NT2/D1 (cell line): Measurements from ENCODE around the gene ERBB4.
A peak's percentile ranks its signal among the peaks of the same experiment; 100 is the strongest.

Source experiments
- DNase-seq: peaks from one replicate; pipeline ENCODE4 v3.0.0-alpha.2; 2011; ENCODE audit warnings: low read depth, low spot score
- H3K27me3 ChIP-seq: 2 replicates; pipeline ENCODE4 v1.6.0; 2011; ENCODE audit warnings: mild to moderate bottlenecking; ENCODE audit not compliant: insufficient read length, insufficient read depth
- H3K36me3 ChIP-seq: 2 replicates; pipeline ENCODE4 v1.6.1; 2011; ENCODE audit warnings: mild to moderate bottlenecking, low read length, mixed read lengths; ENCODE audit not compliant: insufficient read depth, insufficient read length
- H3K4me1 ChIP-seq: 2 replicates; pipeline ENCODE4 v1.5.1; 2011; ENCODE audit not compliant: insufficient read depth, insufficient read length
- H3K4me3 ChIP-seq: 2 replicates; pipeline ENCODE4 v1.5.1; 2011; ENCODE audit warnings: low read depth; ENCODE audit not compliant: insufficient read length
- H3K9ac ChIP-seq: 2 replicates; pipeline ENCODE4 v1.6.0; 2011; ENCODE audit warnings: low read depth; ENCODE audit not compliant: insufficient read length
- H3K9me3 ChIP-seq: 2 replicates; pipeline ENCODE4 v1.5.1; 2011; ENCODE audit warnings: mild to moderate bottlenecking, low read length; ENCODE audit not compliant: insufficient read depth
- SUZ12 ChIP-seq: IDR thresholded peaks from 2 replicates; pipeline ENCODE4 v1.6.1; 2011; ENCODE audit not compliant: insufficient read length, insufficient read depth; ENCODE audit errors: extremely low read depth
- YY1 ChIP-seq: IDR thresholded peaks from 2 replicates; pipeline ENCODE4 v1.6.1; 2011; ENCODE audit not compliant: insufficient read length, insufficient read depth
- ZNF274 ChIP-seq: IDR thresholded peaks from 2 replicates; pipeline ENCODE4 v1.6.1; 2011; ENCODE audit warnings: mild to moderate bottlenecking, low read depth, low read length

ERBB4 gene

GRCh38 chr2:211367711-211368110 lies 1170.9 kb downstream of the ERBB4 start:
- no peak for TF ChIP-seq SUZ12
- TF ChIP-seq ZNF274: no peak
- TF ChIP-seq YY1: no peak
- DNase-seq: no peak
- no peaks in the 10 kb centered on the region for H3K9me3 ChIP-seq
- H3K4me3 ChIP-seq: no peak overlapping the region
- no peaks in the 10 kb centered on the region for H3K36me3 ChIP-seq
- H3K4me1 ChIP-seq: no peaks in the 10 kb centered on the region
- H3K9ac ChIP-seq: no peak overlapping the region
- H3K27me3 ChIP-seq: no peaks in the 10 kb centered on the region

- Histone ChIP-seq H3K36me3 (no peaks in the 10 kb centered on the region), H3K9me3 (no peaks in the 10 kb centered on the region), H3K4me1 (no peaks in the 10 kb centered on the region), H3K9ac (no peak overlapping the region), H3K27me3 (no peaks in the 10 kb centered on the region), H3K4me3 (no peak overlapping the region)
- no peak for DNase-seq
- TF ChIP-seq ZNF274 (no peak), SUZ12 (no peak), YY1 (no peak)
These were observed 1171.3 kb downstream of the ERBB4 start for GRCh38 chr2:211367293-211367692.

DNA sequence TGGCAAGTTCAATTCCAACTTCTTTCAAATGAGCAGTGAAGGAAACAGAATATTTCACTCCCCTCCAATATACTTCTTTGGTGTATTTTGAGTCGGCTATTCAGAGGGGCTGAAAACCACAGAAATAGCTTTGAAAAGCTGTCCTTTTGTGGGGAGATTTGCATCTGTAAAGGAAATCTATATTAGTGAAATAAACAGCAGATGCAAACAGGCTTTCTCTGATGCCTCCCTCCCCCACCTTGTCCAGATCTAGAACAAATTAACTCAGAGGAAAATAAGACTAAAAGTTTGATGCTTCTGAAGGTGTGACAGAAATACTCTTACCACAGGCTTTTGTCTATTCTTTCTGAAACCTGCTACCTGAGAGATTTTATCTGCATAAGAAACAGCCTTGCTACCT lies 1173.7 kb downstream of the ERBB4 start:
- H3K9ac ChIP-seq: no peak overlapping the region
- no peak for DNase-seq
- TF ChIP-seq SUZ12: no peak
- TF ChIP-seq ZNF274: no peak
- TF ChIP-seq YY1: no peak
- no peak overlapping the region for H3K4me3 ChIP-seq
- H3K36me3 ChIP-seq: no peaks in the 10 kb centered on the region
- no peaks in the 10 kb centered on the region for H3K4me1 ChIP-seq
- H3K9me3 ChIP-seq: no peaks in the 10 kb centered on the region; the same call in 1 of the 2 replicates
- H3K27me3 ChIP-seq: no peaks in the 10 kb centered on the region

GRCh38 chr2:211361383-211361782 lies 1177.2 kb downstream of the ERBB4 start:
- no peak overlapping the region for H3K4me3 ChIP-seq
- no peaks in the 10 kb centered on the region for H3K36me3 ChIP-seq
- H3K9ac ChIP-seq: no peak overlapping the region
- DNase-seq: no peak
- no peaks in the 10 kb centered on the region; the same call in 1 of the 2 replicates for H3K9me3 ChIP-seq
- no peaks in the 10 kb centered on the region for H3K27me3 ChIP-seq
- TF ChIP-seq SUZ12 (no peak), YY1 (no peak), ZNF274 (no peak)
- peaks cover 3% of the 10 kb centered on the region for H3K4me1 ChIP-seq

DNA sequence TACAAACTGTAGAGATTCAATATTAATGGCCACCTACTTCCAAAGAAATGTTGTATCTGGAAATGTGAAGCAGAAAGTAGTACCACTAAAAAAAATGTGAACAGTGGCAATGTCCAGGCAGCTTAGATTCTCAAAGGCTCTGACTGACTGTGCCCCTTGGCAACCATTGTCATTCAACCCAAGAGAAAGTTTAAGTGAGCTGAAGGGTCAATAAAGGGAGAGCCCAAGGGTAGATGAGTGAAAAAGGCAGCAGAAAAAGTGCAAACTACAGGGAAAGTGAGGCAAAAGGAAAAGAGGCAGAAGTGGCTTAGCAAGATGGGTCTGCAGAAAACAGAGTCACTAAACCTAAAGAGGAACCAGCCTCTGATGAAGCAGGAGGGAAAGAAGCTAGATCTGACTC lies 1179.3 kb downstream of the ERBB4 start:
- Histone ChIP-seq H3K27me3 (no peaks in the 10 kb centered on the region), H3K36me3 (no peaks in the 10 kb centered on the region), H3K9ac (no peak overlapping the region), H3K9me3 (no peaks in the 10 kb centered on the region; the same call in 1 of the 2 replicates), H3K4me1 (peaks cover 3% of the 10 kb centered on the region), H3K4me3 (no peak overlapping the region)
- no peak for TF ChIP-seq ZNF274
- peak; percentile 25 for DNase-seq

DNA sequence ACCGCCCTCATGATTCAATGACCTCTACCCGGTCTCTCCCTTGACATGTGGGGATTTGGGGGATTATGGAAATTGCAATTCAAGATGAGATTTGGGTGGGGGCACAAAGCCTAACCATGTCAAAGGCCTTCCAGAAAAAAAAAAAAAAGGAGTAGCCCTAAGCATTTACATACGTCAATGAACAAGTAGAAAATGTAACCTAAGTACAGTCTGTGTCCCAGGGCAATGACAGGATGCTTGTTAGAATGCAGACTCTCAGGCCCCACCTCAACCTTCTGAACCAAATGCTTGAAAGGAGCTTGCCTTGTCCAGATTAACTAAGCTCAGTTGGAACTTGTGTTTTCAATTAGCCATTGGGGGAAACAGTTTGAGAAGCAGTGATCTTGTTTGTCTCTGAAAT lies 1180.1 kb downstream of the ERBB4 start:
- TF ChIP-seq YY1 (no peak), SUZ12 (no peak), ZNF274 (no peak)
- Histone ChIP-seq H3K9ac (no peak overlapping the region), H3K27me3 (no peaks in the 10 kb centered on the region), H3K4me3 (no peak overlapping the region), H3K36me3 (no peaks in the 10 kb centered on the region), H3K9me3 (no peaks in the 10 kb centered on the region; the same call in 1 of the 2 replicates), H3K4me1 (peaks cover 3% of the 10 kb centered on the region)
- DNase-seq: no peak

GRCh38 chr2:211354481-211354880 lies 1184.1 kb downstream of the ERBB4 start:
- Histone ChIP-seq H3K9ac (no peak overlapping the region), H3K4me1 (peaks cover 2% of the 10 kb centered on the region), H3K9me3 (no peaks in the 10 kb centered on the region; the same call in 1 of the 2 replicates), H3K4me3 (no peak overlapping the region), H3K27me3 (no peaks in the 10 kb centered on the region), H3K36me3 (no peaks in the 10 kb centered on the region)
- TF ChIP-seq YY1: no peak
- TF ChIP-seq ZNF274: no peak
- TF ChIP-seq SUZ12: no peak
- no peak for DNase-seq

GRCh38 chr2:211351987-211352386 lies 1186.6 kb downstream of the ERBB4 start:
- H3K4me3 ChIP-seq: no peak overlapping the region
- H3K36me3 ChIP-seq: no peaks in the 10 kb centered on the region
- no peak for DNase-seq
- H3K4me1 ChIP-seq: no peaks in the 10 kb centered on the region
- no peaks in the 10 kb centered on the region for H3K27me3 ChIP-seq
- H3K9ac ChIP-seq: no peak overlapping the region
- TF ChIP-seq SUZ12 (no peak), YY1 (no peak), ZNF274 (no peak)
- peaks cover 7% of the 10 kb centered on the region for H3K9me3 ChIP-seq
